ENCODE results near the gene AGBL4. TPM values are rescaled to one million over a fixed set of nuclear protein-coding genes. Genes with fewer than 3 reads are reported as not detected.

The AGBL4 gene
- total RNA-seq, 3 donors from 2014 or later, result 0.46 to 0.57 TPM; not detected in 1

DNA sequence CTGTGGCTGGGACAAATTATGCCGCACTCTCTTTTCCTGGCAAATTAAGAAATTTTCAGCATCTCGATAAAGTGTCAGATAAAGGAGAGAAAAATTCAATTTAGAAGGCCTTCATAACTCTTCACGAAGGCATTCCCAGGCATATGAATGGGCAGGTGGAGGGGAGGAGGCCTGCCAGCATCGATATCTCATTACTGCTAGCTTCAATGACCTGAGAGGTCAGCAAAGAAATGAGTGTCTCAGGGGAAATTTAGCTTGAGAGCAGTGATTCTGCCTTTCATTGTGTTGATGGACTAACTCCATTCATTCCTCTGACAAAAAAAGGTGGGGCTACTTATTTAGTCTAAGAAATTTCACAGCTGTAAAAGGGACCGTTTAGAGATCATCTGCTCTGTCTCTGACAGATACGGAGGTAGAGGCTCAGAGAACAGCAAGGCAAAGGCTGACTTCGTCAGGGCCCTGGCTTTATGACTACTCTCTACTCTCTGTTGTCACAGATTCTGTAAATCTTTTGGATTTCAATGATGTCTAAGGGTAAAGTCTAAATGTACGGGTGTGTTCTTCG, 1035.0 kb downstream of the AGBL4 start:
- TF ChIP-seq CTCF (IDR thresholded peaks at IDR 0.05), result no peak
- Histone ChIP-seq H3K4me1 (ENCODE audit: low read depth) (no peaks in the 10 kb centered on the region), H3K4me3 (no peak overlapping the region), H3K9me3 (peaks cover 5% of the 10 kb centered on the region), H3K36me3 (ENCODE audit: low read depth) (no peaks in the 10 kb centered on the region)
- intact Hi-C loops (cut with DNase I, micrococcal nuclease), result no loop called here
- ATAC-seq (no peak), DNase-seq (no peak)

- no peaks in the 10 kb centered on the region for H3K4me1 ChIP-seq (ENCODE audit: low read depth)
- DNase-seq (no peak), ATAC-seq (no peak)
- H3K4me3 ChIP-seq, result no peak overlapping the region
- intact Hi-C loops (cut with DNase I, micrococcal nuclease), result no loop called here
- H3K9me3 ChIP-seq, result no peaks in the 10 kb centered on the region
- H3K36me3 ChIP-seq (ENCODE audit: low read depth), result no peaks in the 10 kb centered on the region
- no peak for TF ChIP-seq CTCF (IDR thresholded peaks at IDR 0.05)
Observed at GRCh38 chr1:48979940-48980339, 1043.8 kb downstream of the AGBL4 start.

DNA sequence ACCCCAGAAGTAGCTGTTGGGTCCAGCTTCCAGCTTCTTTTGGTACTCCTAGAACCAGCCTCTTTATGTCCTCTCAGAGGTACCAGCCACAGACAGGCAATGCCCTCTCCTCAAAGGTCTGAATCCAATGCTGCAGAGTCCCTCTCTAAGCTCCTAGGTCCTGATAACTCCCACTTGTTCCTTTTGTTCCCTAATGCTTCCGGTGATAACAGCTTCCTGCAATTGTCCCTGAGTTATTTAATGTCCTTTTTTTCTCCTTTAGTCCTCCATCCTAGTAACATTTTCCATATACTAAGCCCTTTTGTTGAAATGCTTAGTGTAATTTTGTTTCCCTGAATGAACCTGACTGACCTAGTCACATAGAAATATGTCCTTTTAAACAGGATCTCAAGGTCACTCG, 1045.3 kb downstream of the AGBL4 start:
- intact Hi-C loops (cut with DNase I, micrococcal nuclease), result no loop called here

DNA sequence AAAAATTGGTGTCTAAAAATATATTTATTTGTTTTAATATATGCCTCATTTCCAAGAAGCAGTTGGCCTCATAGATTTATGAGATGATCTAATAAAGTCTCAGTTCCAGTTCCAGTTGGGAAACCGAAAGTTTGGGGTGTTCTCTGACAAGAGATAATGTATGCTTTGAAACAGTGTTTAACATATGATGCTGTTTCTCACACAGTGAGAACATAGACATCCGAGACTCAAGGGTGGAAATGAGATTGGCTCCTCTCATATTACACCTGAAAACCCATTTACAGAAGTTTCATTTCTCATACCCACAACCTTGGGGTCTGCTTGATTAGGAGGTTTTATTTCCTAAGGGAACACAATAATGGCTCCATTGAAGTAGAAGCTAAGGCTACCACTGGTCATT, 1046.5 kb downstream of the AGBL4 start:
- no peaks in the 10 kb centered on the region for H3K36me3 ChIP-seq (ENCODE audit: low read depth)
- intact Hi-C loops (cut with DNase I, micrococcal nuclease), result no loop called here
- no peak for TF ChIP-seq CTCF (IDR thresholded peaks at IDR 0.05)
- DNase-seq (no peak), ATAC-seq (no peak)
- no peaks in the 10 kb centered on the region for H3K4me1 ChIP-seq (ENCODE audit: low read depth)
- no peaks in the 10 kb centered on the region for H3K9me3 ChIP-seq
- H3K4me3 ChIP-seq, result no peak overlapping the region

More for the DNA sequence above, 1045.3 kb downstream of the AGBL4 start:
- TF ChIP-seq CTCF (IDR thresholded peaks at IDR 0.05), result no peak
- no peaks in the 10 kb centered on the region for H3K9me3 ChIP-seq
- no peaks in the 10 kb centered on the region for H3K4me1 ChIP-seq (ENCODE audit: low read depth)
- ATAC-seq (no peak), DNase-seq (no peak)
- H3K36me3 ChIP-seq (ENCODE audit: low read depth), result no peaks in the 10 kb centered on the region
- H3K4me3 ChIP-seq, result no peak overlapping the region

DNA sequence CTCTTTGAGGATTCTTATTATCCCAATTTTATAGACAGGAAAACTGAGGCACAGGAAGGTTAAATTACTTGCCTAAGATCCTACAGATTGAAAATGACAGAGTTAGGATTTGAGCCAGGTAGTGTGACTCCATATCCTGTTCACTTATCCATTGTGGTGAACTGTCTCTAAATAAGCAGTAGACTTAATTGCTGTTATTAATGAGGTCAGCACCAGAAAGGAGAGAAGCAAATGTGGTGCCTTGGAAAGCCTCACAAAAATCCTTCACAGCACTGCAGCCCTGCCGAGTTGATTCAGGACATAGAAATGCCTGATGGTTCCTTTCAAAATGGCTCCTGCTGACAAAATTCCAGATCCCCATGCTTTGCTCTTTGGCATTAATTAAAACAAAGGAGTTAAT, 1053.8 kb downstream of the AGBL4 start:
- Histone ChIP-seq H3K9me3 (no peaks in the 10 kb centered on the region), H3K4me1 (ENCODE audit: low read depth) (no peaks in the 10 kb centered on the region), H3K36me3 (ENCODE audit: low read depth) (no peaks in the 10 kb centered on the region), H3K4me3 (no peak overlapping the region)
- no peak for TF ChIP-seq CTCF (IDR thresholded peaks at IDR 0.05)
- DNase-seq (no peak), ATAC-seq (no peak)
- intact Hi-C loops (cut with DNase I, micrococcal nuclease), result no loop called here

- Histone ChIP-seq H3K4me3 (no peak overlapping the region), H3K9me3 (no peaks in the 10 kb centered on the region), H3K4me1 (ENCODE audit: low read depth) (no peaks in the 10 kb centered on the region), H3K36me3 (ENCODE audit: low read depth) (no peaks in the 10 kb centered on the region)
- ATAC-seq (no peak), DNase-seq (no peak)
- intact Hi-C loops (cut with DNase I, micrococcal nuclease), result no loop called here
- no peak for TF ChIP-seq CTCF (IDR thresholded peaks at IDR 0.05)
Observed at GRCh38 chr1:48967318-48967717, 1056.4 kb downstream of the AGBL4 start.
